Effector memory CD4-positive, alpha-beta T cell (primary cell): ENCODE data around the gene UMPS.

Experiments
- DNase-seq, 3 donors: peaks; one replicate each; pipeline ENCODE4 v3.0.0-alpha.2; 2020
- H3K27ac ChIP-seq: 2 replicates; pipeline ENCODE4 v1.7.0; 2013; ENCODE audit warnings: mild to moderate bottlenecking, low read length, moderate library complexity; ENCODE audit not compliant: insufficient read depth, poor library complexity, severe bottlenecking
- H3K27me3 ChIP-seq: replicated peaks from 2 replicates; pipeline ENCODE4 v1.7.0; 2013; ENCODE audit warnings: mild to moderate bottlenecking, low read length; ENCODE audit not compliant: insufficient read depth, control insufficient read depth, poor library complexity, severe bottlenecking
- H3K36me3 ChIP-seq: 2 replicates; pipeline ENCODE4 v1.7.0; 2013; ENCODE audit warnings: mild to moderate bottlenecking, low read length, moderate library complexity; ENCODE audit not compliant: control insufficient read depth, insufficient read depth
- H3K4me1 ChIP-seq: 2 replicates; pipeline ENCODE4 v1.7.0; 2013; ENCODE audit warnings: low read length, mild to moderate bottlenecking; ENCODE audit not compliant: control insufficient read depth, insufficient read depth, poor library complexity, severe bottlenecking
- H3K4me3 ChIP-seq: 2 replicates; pipeline ENCODE4 v1.7.0; 2013; ENCODE audit warnings: low read length, low read depth, mild to moderate bottlenecking; ENCODE audit not compliant: insufficient read depth, poor library complexity, severe bottlenecking
- H3K9me3 ChIP-seq: 2 replicates; pipeline ENCODE4 v1.7.0; 2013; ENCODE audit warnings: mild to moderate bottlenecking, low read length, moderate library complexity; ENCODE audit not compliant: control insufficient read depth

Gene UMPS

GRCh38 chr3:124761935-124762660 is 31.8 kb downstream of the UMPS start:
- H3K27ac ChIP-seq: no peak overlapping the region
- peaks cover 3% of the 10 kb centered on the region for H3K4me1 ChIP-seq
- no peaks in the 10 kb centered on the region for H3K27me3 ChIP-seq
- no peaks in the 10 kb centered on the region for H3K36me3 ChIP-seq
- H3K4me3 ChIP-seq: no peak overlapping the region
- no peaks in the 10 kb centered on the region for H3K9me3 ChIP-seq
- DNase-seq: no peak

- no peak for DNase-seq
- Histone ChIP-seq H3K9me3 (no peaks in the 10 kb centered on the region), H3K27me3 (no peaks in the 10 kb centered on the region), H3K4me1 (peaks cover 3% of the 10 kb centered on the region), H3K4me3 (no peak overlapping the region), H3K27ac (no peak overlapping the region), H3K36me3 (no peaks in the 10 kb centered on the region)
Measured at GRCh38 chr3:124762661-124763011, 32.4 kb downstream of the UMPS start.

- H3K4me3 ChIP-seq: no peak overlapping the region
- no peak overlapping the region for H3K27ac ChIP-seq
- H3K36me3 ChIP-seq: no peaks in the 10 kb centered on the region
- H3K4me1 ChIP-seq: peaks cover 3% of the 10 kb centered on the region
- H3K27me3 ChIP-seq: no peaks in the 10 kb centered on the region
- no peak for DNase-seq
- H3K9me3 ChIP-seq: no peaks in the 10 kb centered on the region
Measured at GRCh38 chr3:124763206-124763605, 33.0 kb downstream of the UMPS start.

GRCh38 chr3:124763644-124764358 is 33.5 kb downstream of the UMPS start:
- Histone ChIP-seq H3K9me3 (no peaks in the 10 kb centered on the region), H3K27me3 (no peaks in the 10 kb centered on the region), H3K4me3 (no peak overlapping the region), H3K4me1 (peaks cover 3% of the 10 kb centered on the region), H3K27ac (no peak overlapping the region), H3K36me3 (no peaks in the 10 kb centered on the region)
- no peak for DNase-seq

- no peak overlapping the region for H3K27ac ChIP-seq
- H3K4me3 ChIP-seq: no peak overlapping the region
- H3K36me3 ChIP-seq: no peaks in the 10 kb centered on the region
- no peaks in the 10 kb centered on the region for H3K9me3 ChIP-seq
- peaks cover 3% of the 10 kb centered on the region for H3K4me1 ChIP-seq
- no peak for DNase-seq
- H3K27me3 ChIP-seq: no peaks in the 10 kb centered on the region
Measured at GRCh38 chr3:124764746-124765145, 34.5 kb downstream of the UMPS start.

- no peaks in the 10 kb centered on the region for H3K27me3 ChIP-seq
- no peaks in the 10 kb centered on the region for H3K36me3 ChIP-seq
Measured at GRCh38 chr3:124765197-124765840, 35.1 kb downstream of the UMPS start.

GRCh38 chr3:124766113-124767095 is 36.2 kb downstream of the UMPS start:
- Histone ChIP-seq H3K27me3 (no peaks in the 10 kb centered on the region), H3K4me3 (no peak overlapping the region), H3K36me3 (no peaks in the 10 kb centered on the region), H3K4me1 (peaks cover 2% of the 10 kb centered on the region), H3K9me3 (no peaks in the 10 kb centered on the region), H3K27ac (no peak overlapping the region)
- no peak for DNase-seq

More at GRCh38 chr3:124765197-124765840, 35.1 kb downstream of the UMPS start:
- DNase-seq: no peak
- Histone ChIP-seq H3K9me3 (no peaks in the 10 kb centered on the region), H3K4me1 (peaks cover 3% of the 10 kb centered on the region), H3K4me3 (no peak overlapping the region), H3K27ac (no peak overlapping the region)

GRCh38 chr3:124767264-124767663 is 37.0 kb downstream of the UMPS start:
- no peak for DNase-seq
- Histone ChIP-seq H3K4me1 (no peaks in the 10 kb centered on the region), H3K4me3 (no peak overlapping the region), H3K27ac (no peak overlapping the region), H3K9me3 (no peaks in the 10 kb centered on the region), H3K36me3 (no peaks in the 10 kb centered on the region), H3K27me3 (peaks cover 3% of the 10 kb centered on the region)

- Histone ChIP-seq H3K27me3 (peaks cover 3% of the 10 kb centered on the region), H3K27ac (no peak overlapping the region), H3K4me3 (no peak overlapping the region), H3K4me1 (no peaks in the 10 kb centered on the region), H3K36me3 (no peaks in the 10 kb centered on the region), H3K9me3 (no peaks in the 10 kb centered on the region)
- DNase-seq: no peak
Measured at GRCh38 chr3:124767691-124768090, 37.4 kb downstream of the UMPS start.
